CD4-positive, CD25-positive, alpha-beta regulatory T cell (primary cell): Measurements from ENCODE around the gene MED17. TPM values are rescaled to one million over a fixed set of nuclear protein-coding genes. Genes with fewer than 3 reads are reported as not detected.

Experiments used
- ATAC-seq, 2 donors: fragments of 150-1000 bp; cut with Tn5 transposase; one replicate each; pipeline ENCODE4 v1.10.0; 2021; ENCODE audit warnings: low read depth in 2 of 2, moderate number of reproducible peaks in 2 of 2, moderate library complexity in 1 of 2
- DNase-seq, 3 donors: peaks; one replicate each; pipeline versions ENCODE4 v3.0.0 to v3.0.0-alpha.2; 2012 to 2022; ENCODE audit warnings: mixed read lengths in 1 of 3
- H3K27ac ChIP-seq: one replicate; pipeline ENCODE4 v1.7.0; 2013; ENCODE audit warnings: mild to moderate bottlenecking, low read length; ENCODE audit not compliant: insufficient read depth, poor library complexity, severe bottlenecking
- H3K27me3 ChIP-seq: one replicate; pipeline ENCODE4 v1.7.0; 2013; ENCODE audit warnings: low read length; ENCODE audit not compliant: control insufficient read depth, insufficient read depth
- H3K36me3 ChIP-seq: one replicate; pipeline ENCODE4 v1.7.0; 2013; ENCODE audit warnings: mild to moderate bottlenecking, low read length, moderate library complexity; ENCODE audit not compliant: control insufficient read depth, insufficient read depth
- H3K4me1 ChIP-seq: 2 replicates; pipeline ENCODE4 v1.7.0; 2013; ENCODE audit warnings: mild to moderate bottlenecking, low read length; ENCODE audit not compliant: insufficient read depth, control insufficient read depth, poor library complexity, severe bottlenecking
- H3K4me3 ChIP-seq: one replicate; pipeline ENCODE4 v1.7.0; 2013; ENCODE audit warnings: low read depth, mild to moderate bottlenecking, low read length, moderate library complexity
- H3K9me3 ChIP-seq, 2 experiments: 1 replicate in 1 of 2; 2 replicates in 1 of 2; pipeline ENCODE4 v1.7.0; 2013; ENCODE audit warnings: low read length in 2 of 2, mild to moderate bottlenecking in 1 of 2, moderate library complexity in 1 of 2; ENCODE audit not compliant: control insufficient read depth in 2 of 2
- H3K27ac Mint-ChIP-seq, 3 donors: one replicate each; pipeline ENCODE4 v1.8.0; 2020 to 2022; ENCODE audit warnings: mild to moderate bottlenecking in 3 of 3, mixed read lengths in 3 of 3, moderate library complexity in 2 of 3
- H3K27me3 Mint-ChIP-seq: one replicate; pipeline ENCODE4 v1.8.0; 2022; ENCODE audit warnings: mild to moderate bottlenecking, mixed read lengths
- H3K36me3 Mint-ChIP-seq: one replicate; pipeline ENCODE4 v1.8.0; 2020; ENCODE audit warnings: mixed read lengths
- H3K4me1 Mint-ChIP-seq, 4 donors: one replicate each; pipeline ENCODE4 v1.8.0; 2020 to 2022; ENCODE audit warnings: mixed read lengths in 4 of 4, mild to moderate bottlenecking in 1 of 4
- H3K4me3 Mint-ChIP-seq, 4 donors: one replicate each; pipeline ENCODE4 v1.8.0; 2020 to 2022; ENCODE audit warnings: mild to moderate bottlenecking in 4 of 4, mixed read lengths in 4 of 4, moderate library complexity in 3 of 4
- H3K9me3 Mint-ChIP-seq, 7 donors: one replicate each; pipeline ENCODE4 v1.8.0; 2020 to 2022; ENCODE audit warnings: mixed read lengths in 7 of 7, mild to moderate bottlenecking in 3 of 7, moderate library complexity in 2 of 7
- polyA plus RNA-seq, 4 donors: library from polyadenylated mRNA; unstranded; fragments of 300-500 nt; fragmentation: Illumina TruSeq; gene quantifications; one replicate each; pipeline ENCODE4 v1.2.3, GENCODE V29; 2021
- total RNA-seq: library from RNA; stranded (reverse); gene quantifications from one replicate; pipeline ENCODE4 v1.2.3, GENCODE V29; 2022

Gene MED17
- total and polyA plus RNA-seq, 5 donors from 2014 or later: 17.7 to 63.8 (median 22.6) TPM

GRCh38 chr11:93761910-93762309 is 22.2 kb upstream of the MED17 start:
- Histone ChIP-seq H3K4me3 (no peak overlapping the region), H3K27ac (no peak overlapping the region), H3K27me3 (no peaks in the 10 kb centered on the region), H3K4me1 (no peaks in the 10 kb centered on the region), H3K36me3 (peaks cover 51% of the 10 kb centered on the region), H3K9me3 (peaks cover 0 to 2% of the 10 kb centered on the region in 2 experiments)
- Mint-ChIP-seq H3K4me3 (no peak overlapping the region), H3K4me1 (peaks cover 0 to under 1% (median 0%) of the 10 kb centered on the region in 4 donors), H3K9me3 (peaks cover 0 to 4% (median 0%) of the 10 kb centered on the region in 7 donors), H3K36me3 (peaks cover 37% of the 10 kb centered on the region), H3K27ac (no peak overlapping the region), H3K27me3 (no peaks in the 10 kb centered on the region)
- ATAC-seq (no peak), DNase-seq (no peak)

DNA sequence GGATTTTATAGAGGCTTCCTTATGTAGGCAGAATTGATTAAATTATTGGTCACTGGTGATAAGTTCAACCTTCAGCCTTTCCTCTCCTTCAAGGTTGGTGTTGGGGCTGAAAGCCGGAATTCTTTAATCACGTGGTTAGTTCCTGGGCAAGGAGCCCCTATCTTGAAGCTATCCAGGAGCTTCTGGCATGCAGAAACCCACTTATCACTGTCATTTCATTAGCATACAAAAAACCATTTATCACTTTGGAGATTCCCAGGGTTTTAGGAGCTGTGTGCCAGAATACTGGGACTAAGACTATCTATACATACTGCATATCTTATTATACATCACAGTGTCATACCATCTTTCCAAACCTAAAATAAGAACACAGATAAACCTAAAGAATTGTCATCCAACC is 18.5 kb upstream of the MED17 start:
- Histone ChIP-seq H3K27me3 (no peaks in the 10 kb centered on the region), H3K4me3 (no peak overlapping the region), H3K9me3 (peaks cover 4 to 5% of the 10 kb centered on the region in 2 experiments), H3K27ac (no peak overlapping the region), H3K4me1 (no peaks in the 10 kb centered on the region), H3K36me3 (peaks cover 29% of the 10 kb centered on the region)
- ATAC-seq (no peak), DNase-seq (no peak)
- Mint-ChIP-seq H3K4me3 (no peak overlapping the region), H3K27me3 (no peaks in the 10 kb centered on the region), H3K27ac (no peak overlapping the region), H3K4me1 (peaks cover 0 to 5% (median 0%) of the 10 kb centered on the region in 4 donors), H3K36me3 (peaks cover 17% of the 10 kb centered on the region), H3K9me3 (peaks cover 0 to 6% (median 2%) of the 10 kb centered on the region in 7 donors)

- H3K4me1 ChIP-seq: no peaks in the 10 kb centered on the region
- H3K27ac ChIP-seq: no peak overlapping the region
- H3K9me3 Mint-ChIP-seq: peaks cover 0 to 7% (median 2%) of the 10 kb centered on the region in 7 donors
- H3K27ac Mint-ChIP-seq: no peak overlapping the region
- H3K36me3 ChIP-seq: peaks cover 20% of the 10 kb centered on the region
- peaks cover 10% of the 10 kb centered on the region for H3K36me3 Mint-ChIP-seq
- H3K4me1 Mint-ChIP-seq: peaks cover 0 to 5% (median 0%) of the 10 kb centered on the region in 4 donors
- H3K4me3 Mint-ChIP-seq: no peak overlapping the region
- DNase-seq: no peak
- ATAC-seq: no peak
- H3K27me3 ChIP-seq: no peaks in the 10 kb centered on the region
- H3K27me3 Mint-ChIP-seq: no peaks in the 10 kb centered on the region
- peaks cover 4 to 5% of the 10 kb centered on the region in 2 experiments for H3K9me3 ChIP-seq
- no peak overlapping the region for H3K4me3 ChIP-seq
Observed at GRCh38 chr11:93766504-93766903, 17.6 kb upstream of the MED17 start.

GRCh38 chr11:93767018-93767417 is 17.1 kb upstream of the MED17 start:
- Mint-ChIP-seq H3K36me3 (peaks cover 14% of the 10 kb centered on the region), H3K27me3 (no peaks in the 10 kb centered on the region), H3K9me3 (peaks cover 0 to 9% (median 2%) of the 10 kb centered on the region in 7 donors), H3K27ac (peak overlapping the region in 1 of 3 donors; percentile 14), H3K4me1 (peaks cover 0 to 5% (median 0%) of the 10 kb centered on the region in 4 donors), H3K4me3 (no peak overlapping the region)
- DNase-seq (no peak), ATAC-seq (no peak)
- Histone ChIP-seq H3K4me1 (no peaks in the 10 kb centered on the region), H3K9me3 (peaks cover 4 to 5% of the 10 kb centered on the region in 2 experiments), H3K27me3 (no peaks in the 10 kb centered on the region), H3K27ac (no peak overlapping the region), H3K36me3 (peaks cover 15% of the 10 kb centered on the region), H3K4me3 (no peak overlapping the region)

DNA sequence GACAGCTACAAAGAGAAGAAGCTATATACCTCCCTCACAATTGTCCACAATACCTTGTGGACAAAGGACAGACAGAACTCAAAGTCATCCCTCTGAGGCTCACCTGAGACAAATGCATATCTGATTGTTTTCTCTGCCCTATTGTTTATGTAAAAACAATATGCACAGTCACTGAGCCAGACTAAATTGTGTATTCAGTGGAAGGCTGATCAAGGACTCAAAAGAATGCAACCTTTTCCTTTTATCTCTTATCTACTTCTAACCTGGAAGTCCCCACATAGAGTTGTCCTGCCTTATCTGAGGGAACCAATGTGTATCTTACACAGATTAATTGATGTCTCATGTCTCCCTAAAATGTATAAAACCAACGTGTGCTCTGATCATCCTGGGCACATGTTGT is 13.9 kb upstream of the MED17 start:
- Histone ChIP-seq H3K27me3 (no peaks in the 10 kb centered on the region), H3K4me1 (no peaks in the 10 kb centered on the region), H3K36me3 (no peaks in the 10 kb centered on the region), H3K27ac (no peak overlapping the region), H3K9me3 (peaks cover 4 to 5% of the 10 kb centered on the region in 2 experiments), H3K4me3 (no peak overlapping the region)
- H3K9me3 Mint-ChIP-seq: peaks cover 0 to 9% (median 2%) of the 10 kb centered on the region in 7 donors
- no peak overlapping the region for H3K4me3 Mint-ChIP-seq
- no peak for DNase-seq
- H3K27me3 Mint-ChIP-seq: no peaks in the 10 kb centered on the region
- H3K4me1 Mint-ChIP-seq: peaks cover 0 to 7% (median 0%) of the 10 kb centered on the region in 4 donors
- no peak for ATAC-seq
- peaks cover 5% of the 10 kb centered on the region for H3K36me3 Mint-ChIP-seq
- peak overlapping the region in 1 of 3 donors; percentile 44 for H3K27ac Mint-ChIP-seq

DNA sequence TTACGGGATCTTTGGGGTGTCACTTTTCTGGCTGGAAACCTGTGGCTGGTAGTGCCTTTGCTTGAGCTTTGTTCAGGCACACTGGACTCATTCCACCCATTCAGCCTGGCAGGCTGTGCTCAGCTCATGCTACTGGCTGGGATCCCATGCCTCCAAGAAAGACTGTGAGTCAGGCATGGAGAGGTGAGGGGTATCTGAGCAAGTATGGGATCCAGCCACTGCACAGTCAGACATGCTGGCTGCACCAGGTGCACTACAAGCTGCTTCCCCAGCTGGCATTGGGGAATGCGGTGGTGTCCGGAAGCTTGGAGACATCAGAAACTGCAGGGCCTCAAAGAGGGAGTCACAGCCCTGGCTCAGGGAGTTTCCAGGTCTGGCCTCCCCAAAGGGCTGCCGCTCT is 12.0 kb upstream of the MED17 start:
- Mint-ChIP-seq H3K36me3 (peaks cover 6% of the 10 kb centered on the region), H3K9me3 (peaks cover 0 to 6% (median 0%) of the 10 kb centered on the region in 7 donors), H3K4me3 (no peak overlapping the region), H3K27ac (no peak overlapping the region), H3K4me1 (peaks cover 0 to 6% (median 2%) of the 10 kb centered on the region in 4 donors), H3K27me3 (no peaks in the 10 kb centered on the region)
- H3K27me3 ChIP-seq: no peaks in the 10 kb centered on the region
- H3K9me3 ChIP-seq: peaks cover under 1 to 2% of the 10 kb centered on the region in 2 experiments
- H3K36me3 ChIP-seq: no peaks in the 10 kb centered on the region
- ATAC-seq (no peak), DNase-seq (no peak)
- H3K4me3 ChIP-seq: no peak overlapping the region
- H3K4me1 ChIP-seq: no peaks in the 10 kb centered on the region
- no peak overlapping the region for H3K27ac ChIP-seq

DNA sequence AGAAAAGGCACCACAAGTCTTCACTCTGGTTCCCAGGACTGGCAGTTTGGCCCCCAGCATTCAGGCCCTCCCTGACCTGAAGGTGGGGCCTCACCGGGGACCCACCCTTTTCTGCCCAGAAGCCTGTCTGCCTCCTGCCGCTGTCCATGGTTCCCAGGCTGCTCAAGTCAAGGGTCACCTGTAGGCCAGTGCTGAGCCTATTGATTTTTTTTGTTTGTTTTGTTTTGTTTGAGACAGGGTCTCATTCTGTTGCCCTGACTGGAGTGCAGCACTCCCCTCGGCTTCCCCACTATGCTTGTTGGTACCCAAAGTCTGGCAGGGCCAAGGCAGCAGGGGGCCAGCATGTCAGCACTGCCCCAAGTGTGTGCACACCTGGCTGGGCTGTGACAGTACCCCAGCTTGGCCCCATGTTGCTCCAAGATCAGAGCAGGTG is 11.0 kb upstream of the MED17 start:
- Histone ChIP-seq H3K27ac (no peak overlapping the region), H3K27me3 (no peaks in the 10 kb centered on the region), H3K4me3 (no peak overlapping the region), H3K4me1 (no peaks in the 10 kb centered on the region), H3K36me3 (no peaks in the 10 kb centered on the region), H3K9me3 (no peaks in the 10 kb centered on the region)
- peaks cover 6% of the 10 kb centered on the region for H3K36me3 Mint-ChIP-seq
- peaks cover 0 to 5% (median 2%) of the 10 kb centered on the region in 4 donors for H3K4me1 Mint-ChIP-seq
- DNase-seq (no peak), ATAC-seq (no peak)
- H3K27me3 Mint-ChIP-seq: no peaks in the 10 kb centered on the region
- H3K4me3 Mint-ChIP-seq: no peak overlapping the region
- peaks cover 0 to 6% (median 0%) of the 10 kb centered on the region in 7 donors for H3K9me3 Mint-ChIP-seq
- no peak overlapping the region for H3K27ac Mint-ChIP-seq

GRCh38 chr11:93773601-93774200 is 10.4 kb upstream of the MED17 start:
- no peaks in the 10 kb centered on the region for H3K27me3 ChIP-seq
- no peak overlapping the region for H3K4me3 Mint-ChIP-seq
- H3K4me3 ChIP-seq: no peak overlapping the region
- DNase-seq (no peak), ATAC-seq (no peak)
- no peaks in the 10 kb centered on the region for H3K27me3 Mint-ChIP-seq
- peaks cover 0 to 5% (median 2%) of the 10 kb centered on the region in 4 donors for H3K4me1 Mint-ChIP-seq
- no peak overlapping the region for H3K27ac Mint-ChIP-seq
- H3K36me3 ChIP-seq: no peaks in the 10 kb centered on the region
- no peaks in the 10 kb centered on the region for H3K4me1 ChIP-seq
- H3K36me3 Mint-ChIP-seq: peaks cover 6% of the 10 kb centered on the region
- H3K9me3 Mint-ChIP-seq: peaks cover 0 to 6% (median 0%) of the 10 kb centered on the region in 7 donors
- H3K9me3 ChIP-seq: no peaks in the 10 kb centered on the region
- H3K27ac ChIP-seq: no peak overlapping the region
